ENCODE measurements around the gene CAMKV. TPM values are rescaled to one million over a fixed set of nuclear protein-coding genes. Genes with fewer than 3 reads are reported as not detected.
A peak's percentile ranks its signal among the peaks of the same experiment; 100 is the strongest.

Gene CAMKV
- total RNA-seq, 1 donor = not detected

GRCh38 chr3:49912881-49913281 lies 43.2 kb upstream of the CAMKV start:
- Histone ChIP-seq H3K27me3 (ENCODE audit: insufficient read depth, low read length) (no peaks in the 10 kb centered on the region), H3K9me3 (ENCODE audit: low read depth, low read length) (no peaks in the 10 kb centered on the region), H3K36me3 (ENCODE audit: insufficient read depth, low read length) (peaks cover 6% of the 10 kb centered on the region), H3K4me1 (ENCODE audit: insufficient read depth, low read length) (peaks cover 4% of the 10 kb centered on the region), H3K79me2 (ENCODE audit: insufficient read depth, low read length) (no peaks in the 10 kb centered on the region), H4K20me1 (ENCODE audit: insufficient read depth, low read length) (peaks cover 6% of the 10 kb centered on the region), H3K4me2 (ENCODE audit: insufficient read depth, low read length) (no peak overlapping the region), H2AFZ (ENCODE audit: low read length) (no peak overlapping the region), H3K27ac (ENCODE audit: low read depth, low read length) (no peak overlapping the region), H3K4me3 (ENCODE audit: insufficient read depth, low read length) (no peak overlapping the region)
- DNase-seq (ENCODE audit: insufficient read length, low spot score, missing footprints) = peak; percentile 70
- TF ChIP-seq CTCF (IDR thresholded peaks at IDR 0.05; ENCODE audit: extremely low read depth, low read depth, low read length) = no peak

- Histone ChIP-seq H3K27ac (ENCODE audit: low read depth, low read length) (no peak overlapping the region), H3K4me3 (ENCODE audit: insufficient read depth, low read length) (no peak overlapping the region), H4K20me1 (ENCODE audit: insufficient read depth, low read length) (peaks cover 6% of the 10 kb centered on the region), H3K79me2 (ENCODE audit: insufficient read depth, low read length) (no peaks in the 10 kb centered on the region), H2AFZ (ENCODE audit: low read length) (no peak overlapping the region), H3K4me2 (ENCODE audit: insufficient read depth, low read length) (no peak overlapping the region), H3K4me1 (ENCODE audit: insufficient read depth, low read length) (no peaks in the 10 kb centered on the region), H3K36me3 (ENCODE audit: insufficient read depth, low read length) (peaks cover 6% of the 10 kb centered on the region), H3K27me3 (ENCODE audit: insufficient read depth, low read length) (no peaks in the 10 kb centered on the region), H3K9me3 (ENCODE audit: low read depth, low read length) (no peaks in the 10 kb centered on the region)
- DNase-seq (ENCODE audit: insufficient read length, low spot score, missing footprints) = no peak
- no peak for TF ChIP-seq CTCF (IDR thresholded peaks at IDR 0.05; ENCODE audit: extremely low read depth, low read depth, low read length)
These were observed 41.9 kb upstream of the CAMKV start for GRCh38 chr3:49911611-49912010.

GRCh38 chr3:49911124-49911420 lies 41.4 kb upstream of the CAMKV start:
- DNase-seq (ENCODE audit: insufficient read length, low spot score, missing footprints) = peak; percentile 55
- no peak overlapping the region for H3K27ac ChIP-seq (ENCODE audit: low read depth, low read length)
- no peak overlapping the region for H3K4me2 ChIP-seq (ENCODE audit: insufficient read depth, low read length)
- no peaks in the 10 kb centered on the region for H3K79me2 ChIP-seq (ENCODE audit: insufficient read depth, low read length)
- no peak overlapping the region for H2AFZ ChIP-seq (ENCODE audit: low read length)
- TF ChIP-seq CTCF (IDR thresholded peaks at IDR 0.05; ENCODE audit: extremely low read depth, low read depth, low read length) = no peak
- H3K9me3 ChIP-seq (ENCODE audit: low read depth, low read length) = no peaks in the 10 kb centered on the region
- H3K36me3 ChIP-seq (ENCODE audit: insufficient read depth, low read length) = peaks cover 6% of the 10 kb centered on the region
- peaks cover 1% of the 10 kb centered on the region for H3K4me1 ChIP-seq (ENCODE audit: insufficient read depth, low read length)
- H3K27me3 ChIP-seq (ENCODE audit: insufficient read depth, low read length) = no peaks in the 10 kb centered on the region
- H3K4me3 ChIP-seq (ENCODE audit: insufficient read depth, low read length) = no peak overlapping the region
- peaks cover 6% of the 10 kb centered on the region for H4K20me1 ChIP-seq (ENCODE audit: insufficient read depth, low read length)

- H4K20me1 ChIP-seq (ENCODE audit: insufficient read depth, low read length) = peaks cover 6% of the 10 kb centered on the region
- TF ChIP-seq CTCF (IDR thresholded peaks at IDR 0.05; ENCODE audit: extremely low read depth, low read depth, low read length) = no peak
- H3K36me3 ChIP-seq (ENCODE audit: insufficient read depth, low read length) = peaks cover 6% of the 10 kb centered on the region
- H2AFZ ChIP-seq (ENCODE audit: low read length) = no peak overlapping the region
- H3K27ac ChIP-seq (ENCODE audit: low read depth, low read length) = no peak overlapping the region
- no peak overlapping the region for H3K4me2 ChIP-seq (ENCODE audit: insufficient read depth, low read length)
- DNase-seq (ENCODE audit: insufficient read length, low spot score, missing footprints) = peak; percentile 27
- H3K79me2 ChIP-seq (ENCODE audit: insufficient read depth, low read length) = no peaks in the 10 kb centered on the region
- no peaks in the 10 kb centered on the region for H3K9me3 ChIP-seq (ENCODE audit: low read depth, low read length)
- H3K4me3 ChIP-seq (ENCODE audit: insufficient read depth, low read length) = no peak overlapping the region
- H3K4me1 ChIP-seq (ENCODE audit: insufficient read depth, low read length) = peaks cover 6% of the 10 kb centered on the region
- H3K27me3 ChIP-seq (ENCODE audit: insufficient read depth, low read length) = no peaks in the 10 kb centered on the region
These were observed 40.9 kb upstream of the CAMKV start for GRCh38 chr3:49910409-49911123.
